Measurements from ENCODE around the gene ATG7. TPM values are rescaled to one million over a fixed set of nuclear protein-coding genes. Genes with fewer than 3 reads are reported as not detected.
"Not testable (repeated sequence)": the region's sequence is repeated elsewhere in the genome, so short reads cannot be mapped to it uniquely, and the experiment has no call there.

Gene ATG7
- total and polyA plus RNA-seq, 2 experiments from 2014 or later, result 18.4 to 38.6 TPM

DNA sequence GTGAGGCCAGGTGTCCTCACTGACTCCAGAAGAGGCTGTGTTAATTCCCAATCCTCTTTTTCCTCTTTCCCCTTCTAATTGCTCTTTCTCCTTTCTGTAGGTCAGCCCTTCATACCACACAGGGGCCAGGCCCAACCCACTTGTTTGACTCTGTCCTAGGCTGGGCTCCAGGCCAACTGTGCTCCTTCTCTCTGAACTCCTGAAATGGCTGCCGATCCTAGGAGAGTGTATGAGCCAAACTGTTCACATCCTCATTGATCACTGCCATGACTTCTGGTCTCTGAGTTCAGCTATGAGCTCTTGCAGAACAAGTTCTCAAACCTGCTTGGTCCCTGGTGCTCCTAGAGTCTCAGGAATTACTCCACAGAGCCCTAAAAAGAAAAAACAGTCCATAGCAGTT, 226.4 kb downstream of the ATG7 start:
- Histone ChIP-seq H4K20me1 (ENCODE audit: insufficient read depth, poor library complexity, severe bottlenecking) (no peaks in the 10 kb centered on the region), H3K9me2 (replicated peaks; ENCODE audit: insufficient read depth) (no peaks in the 10 kb centered on the region), H3K27me3 (no peaks in the 10 kb centered on the region), H3K4me2 (no peak overlapping the region), H3K4me3 (no peak overlapping the region), H3K4me1 (ENCODE audit: insufficient read depth) (peaks cover 13% of the 10 kb centered on the region), H2AFZ (no peak overlapping the region), H3K9me3 (ENCODE audit: low read depth) (no peaks in the 10 kb centered on the region), H3K27ac (peak overlapping the region; percentile 57), H3K36me3 (replicated peaks; ENCODE audit: insufficient read depth, low read depth) (no peaks in the 10 kb centered on the region), H3K79me2 (no peaks in the 10 kb centered on the region)
- TF ChIP-seq EZH2 (IDR thresholded peaks at IDR 0.05; ENCODE audit: borderline replicate concordance) (no peak), EZH2phosphoT487 (IDR thresholded peaks at IDR 0.05; ENCODE audit: low read depth, severe bottlenecking, unreplicated experiment) (no peak), CTCF (IDR thresholded peaks at IDR 0.05; ENCODE audit: poor library complexity) (no peak)
- 50% methylated on average over 1 of the region's 1 CpG for WGBS (ENCODE audit: low lambda C conversion rate, missing lambda C conversion rate)
- peak; percentile 31 for DNase-seq (ENCODE audit: low spot score)

DNA sequence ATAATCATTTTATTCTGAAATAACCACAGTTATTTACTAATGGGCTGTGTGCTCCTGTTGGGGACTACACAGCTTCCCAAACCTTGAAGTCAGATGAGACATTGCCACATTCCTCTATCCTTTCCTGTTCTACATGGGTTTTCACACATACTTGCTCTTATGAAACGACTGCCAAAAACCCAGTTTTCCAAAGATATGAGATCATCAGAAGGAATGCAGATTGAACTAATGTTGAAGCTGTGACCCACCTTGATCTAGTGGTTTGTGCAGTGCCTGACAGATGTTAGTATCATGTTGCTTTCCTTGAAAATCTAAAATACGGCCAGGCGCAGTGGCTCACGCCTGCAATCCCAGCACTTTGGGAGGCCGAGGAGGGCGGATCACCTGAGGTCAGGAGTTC, 226.9 kb downstream of the ATG7 start:
- H3K4me2 ChIP-seq, result no peak overlapping the region
- no peaks in the 10 kb centered on the region for H4K20me1 ChIP-seq (ENCODE audit: insufficient read depth, poor library complexity, severe bottlenecking)
- no peaks in the 10 kb centered on the region for H3K9me2 ChIP-seq (replicated peaks; ENCODE audit: insufficient read depth)
- peak overlapping the region; percentile 57 for H3K27ac ChIP-seq
- TF ChIP-seq CTCF (IDR thresholded peaks at IDR 0.05; ENCODE audit: poor library complexity), result no peak
- TF ChIP-seq EZH2phosphoT487 (IDR thresholded peaks at IDR 0.05; ENCODE audit: low read depth, severe bottlenecking, unreplicated experiment), result no peak
- TF ChIP-seq EZH2 (IDR thresholded peaks at IDR 0.05; ENCODE audit: borderline replicate concordance), result no peak
- no peak overlapping the region for H2AFZ ChIP-seq
- 72% methylated on average over 6 of the region's 6 CpGs for WGBS (ENCODE audit: low lambda C conversion rate, missing lambda C conversion rate)
- H3K27me3 ChIP-seq, result no peaks in the 10 kb centered on the region
- DNase-seq (ENCODE audit: low spot score), result no peak
- H3K79me2 ChIP-seq, result no peaks in the 10 kb centered on the region
- no peaks in the 10 kb centered on the region for H3K36me3 ChIP-seq (replicated peaks; ENCODE audit: insufficient read depth, low read depth)
- H3K9me3 ChIP-seq (ENCODE audit: low read depth), result no peaks in the 10 kb centered on the region
- peaks cover 13% of the 10 kb centered on the region for H3K4me1 ChIP-seq (ENCODE audit: insufficient read depth)
- H3K4me3 ChIP-seq, result no peak overlapping the region

- H3K36me3 ChIP-seq (replicated peaks; ENCODE audit: insufficient read depth, low read depth); H3K4me2 ChIP-seq; H3K4me3 ChIP-seq; H3K9me3 ChIP-seq (ENCODE audit: low read depth); H2AFZ ChIP-seq; H3K27ac ChIP-seq; H3K79me2 ChIP-seq; H3K4me1 ChIP-seq (ENCODE audit: insufficient read depth); DNase-seq (ENCODE audit: low spot score); H4K20me1 ChIP-seq (ENCODE audit: insufficient read depth, poor library complexity, severe bottlenecking); H3K27me3 ChIP-seq; H3K9me2 ChIP-seq (replicated peaks; ENCODE audit: insufficient read depth): not testable (repeated sequence)
- no CpG with 5 or more reads among the region's 3 CpGs for WGBS (ENCODE audit: low lambda C conversion rate, missing lambda C conversion rate)
Observed at GRCh38 chr3:11502413-11502812, 230.2 kb downstream of the ATG7 start.

GRCh38 chr3:11507719-11508118, 235.5 kb downstream of the ATG7 start:
- TF ChIP-seq EZH2phosphoT487 (IDR thresholded peaks at IDR 0.05; ENCODE audit: low read depth, severe bottlenecking, unreplicated experiment), result no peak
- TF ChIP-seq EZH2 (IDR thresholded peaks at IDR 0.05; ENCODE audit: borderline replicate concordance), result no peak
- TF ChIP-seq CTCF (IDR thresholded peaks at IDR 0.05; ENCODE audit: poor library complexity), result no peak
- DNase-seq (ENCODE audit: low spot score), result no peak
- Histone ChIP-seq H3K36me3 (replicated peaks; ENCODE audit: insufficient read depth, low read depth) (no peaks in the 10 kb centered on the region), H3K4me1 (ENCODE audit: insufficient read depth) (peaks cover 28% of the 10 kb centered on the region), H3K79me2 (no peaks in the 10 kb centered on the region), H3K9me2 (replicated peaks; ENCODE audit: insufficient read depth) (no peaks in the 10 kb centered on the region), H3K27me3 (no peaks in the 10 kb centered on the region), H3K4me2 (no peak overlapping the region), H2AFZ (no peak overlapping the region), H3K27ac (peak overlapping the region; percentile 78), H3K9me3 (ENCODE audit: low read depth) (no peaks in the 10 kb centered on the region), H3K4me3 (no peak overlapping the region), H4K20me1 (ENCODE audit: insufficient read depth, poor library complexity, severe bottlenecking) (no peaks in the 10 kb centered on the region)

All from hepatocyte (in vitro differentiated cells).